Neuron (in vitro differentiated cells): Measurements from ENCODE around the gene NLGN4Y.

Source experiments
- H2AFZ ChIP-seq: one replicate; pipeline ENCODE4 v1.6.1; 2013; ENCODE audit warnings: low read depth, mild to moderate bottlenecking, inconsistent platforms, low read length, moderate library complexity
- H3K27me3 ChIP-seq: one replicate; pipeline ENCODE4 v1.6.1; 2013; ENCODE audit warnings: low read length; ENCODE audit not compliant: insufficient read depth
- H3K36me3 ChIP-seq: one replicate; pipeline ENCODE4 v1.6.1; 2013; ENCODE audit warnings: low read length; ENCODE audit not compliant: insufficient read depth
- H3K4me1 ChIP-seq: one replicate; pipeline ENCODE4 v1.6.1; 2013; ENCODE audit warnings: low read length; ENCODE audit not compliant: insufficient read depth
- H3K4me3 ChIP-seq: 2 replicates; pipeline ENCODE4 v1.5.1; 2013; ENCODE audit warnings: mild to moderate bottlenecking, low read length, moderate library complexity
- H3K9me3 ChIP-seq: one replicate; pipeline ENCODE4 v1.6.1; 2013; ENCODE audit warnings: low read length

Gene NLGN4Y

GRCh38 chrY:14748329-14748728 lies 224.0 kb downstream of the NLGN4Y start:
- Histone ChIP-seq H3K27me3 (no peaks in the 10 kb centered on the region), H3K9me3 (no peaks in the 10 kb centered on the region), H3K4me3 (no peak overlapping the region), H3K36me3 (no peaks in the 10 kb centered on the region), H2AFZ (no peak overlapping the region), H3K4me1 (no peaks in the 10 kb centered on the region)

GRCh38 chrY:14755571-14755970 lies 231.2 kb downstream of the NLGN4Y start:
- H3K36me3 ChIP-seq = no peaks in the 10 kb centered on the region
- H3K9me3 ChIP-seq = no peaks in the 10 kb centered on the region
- no peak overlapping the region for H2AFZ ChIP-seq
- H3K27me3 ChIP-seq = no peaks in the 10 kb centered on the region
- H3K4me1 ChIP-seq = no peaks in the 10 kb centered on the region
- H3K4me3 ChIP-seq = no peak overlapping the region

- Histone ChIP-seq H3K9me3 (no peaks in the 10 kb centered on the region), H3K36me3 (no peaks in the 10 kb centered on the region), H3K4me3 (no peak overlapping the region), H3K4me1 (no peaks in the 10 kb centered on the region), H3K27me3 (no peaks in the 10 kb centered on the region), H2AFZ (no peak overlapping the region)
These were observed 238.6 kb downstream of the NLGN4Y start for GRCh38 chrY:14762903-14763302.

- H2AFZ ChIP-seq = no peak overlapping the region
- no peaks in the 10 kb centered on the region for H3K9me3 ChIP-seq
- H3K4me1 ChIP-seq = no peaks in the 10 kb centered on the region
- no peak overlapping the region for H3K4me3 ChIP-seq
- no peaks in the 10 kb centered on the region for H3K27me3 ChIP-seq
- no peaks in the 10 kb centered on the region for H3K36me3 ChIP-seq
These were observed 239.3 kb downstream of the NLGN4Y start for GRCh38 chrY:14763600-14763999.

- no peaks in the 10 kb centered on the region for H3K27me3 ChIP-seq
- H3K9me3 ChIP-seq = no peaks in the 10 kb centered on the region
- no peaks in the 10 kb centered on the region for H3K4me1 ChIP-seq
- no peak overlapping the region for H2AFZ ChIP-seq
- H3K36me3 ChIP-seq = no peaks in the 10 kb centered on the region
- no peak overlapping the region for H3K4me3 ChIP-seq
These were observed 253.9 kb downstream of the NLGN4Y start for GRCh38 chrY:14778208-14778607.

GRCh38 chrY:14793104-14793503 lies 268.8 kb downstream of the NLGN4Y start:
- Histone ChIP-seq H3K9me3 (no peaks in the 10 kb centered on the region), H2AFZ (no peak overlapping the region), H3K4me3 (no peak overlapping the region), H3K4me1 (no peaks in the 10 kb centered on the region), H3K27me3 (no peaks in the 10 kb centered on the region), H3K36me3 (no peaks in the 10 kb centered on the region)

GRCh38 chrY:14793674-14794073 lies 269.3 kb downstream of the NLGN4Y start:
- Histone ChIP-seq H2AFZ (no peak overlapping the region), H3K4me3 (no peak overlapping the region)

GRCh38 chrY:14798010-14798409 lies 273.7 kb downstream of the NLGN4Y start:
- Histone ChIP-seq H3K4me3 (no peak overlapping the region), H2AFZ (no peak overlapping the region), H3K27me3 (no peaks in the 10 kb centered on the region), H3K4me1 (no peaks in the 10 kb centered on the region), H3K36me3 (no peaks in the 10 kb centered on the region), H3K9me3 (no peaks in the 10 kb centered on the region)

More at GRCh38 chrY:14793674-14794073, 269.3 kb downstream of the NLGN4Y start:
- Histone ChIP-seq H3K9me3 (no peaks in the 10 kb centered on the region), H3K4me1 (no peaks in the 10 kb centered on the region), H3K36me3 (no peaks in the 10 kb centered on the region), H3K27me3 (no peaks in the 10 kb centered on the region)

- Histone ChIP-seq H2AFZ (no peak overlapping the region), H3K27me3 (no peaks in the 10 kb centered on the region), H3K4me3 (no peak overlapping the region), H3K4me1 (no peaks in the 10 kb centered on the region), H3K9me3 (no peaks in the 10 kb centered on the region), H3K36me3 (no peaks in the 10 kb centered on the region)
These were observed 276.8 kb downstream of the NLGN4Y start for GRCh38 chrY:14801096-14801495.

GRCh38 chrY:14802125-14802524 lies 277.8 kb downstream of the NLGN4Y start:
- Histone ChIP-seq H3K27me3 (no peaks in the 10 kb centered on the region), H3K9me3 (no peaks in the 10 kb centered on the region), H3K4me3 (no peak overlapping the region), H3K36me3 (no peaks in the 10 kb centered on the region), H2AFZ (no peak overlapping the region), H3K4me1 (no peaks in the 10 kb centered on the region)

- H3K36me3 ChIP-seq = no peaks in the 10 kb centered on the region
- no peak overlapping the region for H2AFZ ChIP-seq
- H3K9me3 ChIP-seq = no peaks in the 10 kb centered on the region
- no peaks in the 10 kb centered on the region for H3K27me3 ChIP-seq
- H3K4me1 ChIP-seq = no peaks in the 10 kb centered on the region
- H3K4me3 ChIP-seq = no peak overlapping the region
These were observed 279.7 kb downstream of the NLGN4Y start for GRCh38 chrY:14804041-14804440.

- H3K4me1 ChIP-seq = no peaks in the 10 kb centered on the region
- H3K9me3 ChIP-seq = no peaks in the 10 kb centered on the region
- no peaks in the 10 kb centered on the region for H3K27me3 ChIP-seq
- no peak overlapping the region for H2AFZ ChIP-seq
- H3K36me3 ChIP-seq = no peaks in the 10 kb centered on the region
- no peak overlapping the region for H3K4me3 ChIP-seq
These were observed 294.1 kb downstream of the NLGN4Y start for GRCh38 chrY:14818452-14818851.

- Histone ChIP-seq H3K4me3 (no peak overlapping the region), H3K4me1 (no peaks in the 10 kb centered on the region), H3K9me3 (no peaks in the 10 kb centered on the region), H2AFZ (no peak overlapping the region), H3K36me3 (no peaks in the 10 kb centered on the region), H3K27me3 (no peaks in the 10 kb centered on the region)
These were observed 297.9 kb downstream of the NLGN4Y start for GRCh38 chrY:14822201-14822600.

- no peaks in the 10 kb centered on the region for H3K4me1 ChIP-seq
- no peak overlapping the region for H3K4me3 ChIP-seq
- H3K27me3 ChIP-seq = no peaks in the 10 kb centered on the region
- H3K36me3 ChIP-seq = no peaks in the 10 kb centered on the region
- H3K9me3 ChIP-seq = no peaks in the 10 kb centered on the region
- H2AFZ ChIP-seq = no peak overlapping the region
These were observed 298.6 kb downstream of the NLGN4Y start for GRCh38 chrY:14822906-14823305.
